GM18858 (cell line): ENCODE measurements around the gene C19orf81.

Experiments used
- ATAC-seq: cut with Tn5 transposase; IDR thresholded peaks from one replicate; pipeline ENCODE4 v1.9.1; 2021; ENCODE audit not compliant: unreplicated experiment

The C19orf81 gene

GRCh38 chr19:50629194-50629593 lies 20.1 kb upstream of the C19orf81 start:
- ATAC-seq = no peak

- no peak for ATAC-seq
These were observed 19.4 kb upstream of the C19orf81 start for GRCh38 chr19:50629801-50630200.

GRCh38 chr19:50632151-50632835 lies 17.0 kb upstream of the C19orf81 start:
- ATAC-seq = no peak

GRCh38 chr19:50633359-50633758 lies 15.9 kb upstream of the C19orf81 start:
- no peak for ATAC-seq

- ATAC-seq = no peak
These were observed 15.3 kb upstream of the C19orf81 start for GRCh38 chr19:50633973-50634372.

- no peak for ATAC-seq
These were observed 12.7 kb upstream of the C19orf81 start for GRCh38 chr19:50636317-50637085.

GRCh38 chr19:50638600-50638999 lies 10.6 kb upstream of the C19orf81 start:
- ATAC-seq = no peak

- no peak for ATAC-seq
These were observed 9.8 kb upstream of the C19orf81 start, which contains the start of gene SYT3 for GRCh38 chr19:50639121-50640112. TSS of gene SYT3 (minus strand) at chr19:50639881. CDS start at chr19:50637411, 2,470 bp downstream.

- no peak for ATAC-seq
These were observed 8.9 kb upstream of the C19orf81 start for GRCh38 chr19:50640368-50640767.

GRCh38 chr19:50644315-50644915 lies 4.8 kb upstream of the C19orf81 start:
- ATAC-seq = no peak

- no peak for ATAC-seq
These were observed 4.1 kb upstream of the C19orf81 start for GRCh38 chr19:50645107-50645506.

- ATAC-seq = no peak
These were observed 3.0 kb upstream of the C19orf81 start for GRCh38 chr19:50646074-50646807.

- ATAC-seq = no peak
These were observed 1.2 kb upstream of the C19orf81 start for GRCh38 chr19:50647879-50648615.

GRCh38 chr19:50648659-50649058 lies 586 bp upstream of the C19orf81 start:
- ATAC-seq = no peak

- no peak for ATAC-seq
These were observed 1.9 kb downstream of the C19orf81 start for GRCh38 chr19:50651174-50651573.

- no peak for ATAC-seq
These were observed 3.5 kb downstream of the C19orf81 start for GRCh38 chr19:50652722-50653121.

GRCh38 chr19:50654882-50655281 lies 5.6 kb downstream of the C19orf81 start:
- ATAC-seq = no peak

- ATAC-seq = no peak
These were observed 8.0 kb downstream of the C19orf81 start for GRCh38 chr19:50657222-50657669.

GRCh38 chr19:50657712-50658440 lies 8.6 kb downstream of the C19orf81 start:
- ATAC-seq = no peak
